Brain microvascular endothelial cell (primary cell): ENCODE measurements around the gene MXRA7.
A peak's percentile ranks its signal among the peaks of the same experiment; 100 is the strongest.
"Not testable (repeated sequence)": the region's sequence is repeated elsewhere in the genome, so short reads cannot be mapped to it uniquely, and the experiment has no call there.

Experiments used
- DNase-seq: peaks from one replicate; pipeline ENCODE4 v3.0.0-alpha.2; 2020
- H3K27ac ChIP-seq: fragments of 250-450 bp; sonication (Bioruptor Pico); 2 replicates; pipeline ENCODE4 v1.5.1; 2020; ENCODE audit warnings: mild to moderate bottlenecking, moderate library complexity
- H3K27me3 ChIP-seq: fragments of 250-450 bp; sonication (Bioruptor Pico); replicated peaks from 2 replicates; pipeline ENCODE4 v1.5.1; 2020; ENCODE audit warnings: mild to moderate bottlenecking
- H3K36me3 ChIP-seq: fragments of 250-450 bp; sonication (Bioruptor Pico); replicated peaks from 2 replicates; pipeline ENCODE4 v1.5.1; 2020; ENCODE audit warnings: mild to moderate bottlenecking
- H3K4me3 ChIP-seq: 2 replicates; pipeline ENCODE4 v1.5.1; 2011; ENCODE audit warnings: low read depth, mild to moderate bottlenecking, control low read depth, low read length, moderate library complexity
- CTCF ChIP-seq: IDR thresholded peaks from 2 replicates; pipeline ENCODE4 v1.5.1; 2011; ENCODE audit warnings: low read depth, mild to moderate bottlenecking, moderate library complexity, low read length, control low read depth, inconsistent platforms; ENCODE audit errors: missing control alignments
- in situ Hi-C: cut with HindIII; loops from 2 replicates; pipeline ENCODE4 v1.10.0; 2017; ENCODE audit warnings: low sequenced_read_pairs, low pct_ligation_motif_present

Gene MXRA7

GRCh38 chr17:76714822-76715495, 4.2 kb upstream of the MXRA7 start:
- Histone ChIP-seq H3K36me3 (peaks cover 53% of the 10 kb centered on the region), H3K4me3 (no peak overlapping the region), H3K27me3 (no peaks in the 10 kb centered on the region), H3K27ac (peak overlapping the region; percentile 98)
- in situ Hi-C loops: no loop called here
- DNase-seq: no peak
- peak; percentile 83 for TF ChIP-seq CTCF

- in situ Hi-C loops: no loop called here
- Histone ChIP-seq H3K27me3 (no peaks in the 10 kb centered on the region), H3K4me3 (no peak overlapping the region), H3K27ac (no peak overlapping the region), H3K36me3 (peaks cover 47% of the 10 kb centered on the region)
- no peak for DNase-seq
- TF ChIP-seq CTCF: no peak
These were observed 3.6 kb upstream of the MXRA7 start for GRCh38 chr17:76714336-76714735.

GRCh38 chr17:76713765-76714164, 3.0 kb upstream of the MXRA7 start:
- in situ Hi-C loops: no loop called here

GRCh38 chr17:76712321-76712720, 1.6 kb upstream of the MXRA7 start:
- H3K4me3 ChIP-seq, DNase-seq, H3K27me3 ChIP-seq, H3K27ac ChIP-seq, in situ Hi-C loops: not testable (repeated sequence)
- peaks cover 34% of the 10 kb centered on the region for H3K36me3 ChIP-seq

More at GRCh38 chr17:76713765-76714164, 3.0 kb upstream of the MXRA7 start:
- Histone ChIP-seq H3K36me3 (peaks cover 41% of the 10 kb centered on the region), H3K27me3 (no peaks in the 10 kb centered on the region), H3K27ac (no peak overlapping the region), H3K4me3 (no peak overlapping the region)
- no peak for DNase-seq
- no peak for TF ChIP-seq CTCF

- DNase-seq, H3K27me3 ChIP-seq, in situ Hi-C loops: not testable (repeated sequence)
- Histone ChIP-seq H3K4me3 (peak overlapping the region; percentile 78), H3K36me3 (peaks cover 27% of the 10 kb centered on the region), H3K27ac (peak overlapping the region; percentile 87)
These were observed 558 bp downstream of the MXRA7 start for GRCh38 chr17:76709951-76710862.

- Histone ChIP-seq H3K36me3 (peaks cover 23% of the 10 kb centered on the region), H3K27me3 (no peaks in the 10 kb centered on the region), H3K4me3 (peak overlapping the region; percentile 78), H3K27ac (peak overlapping the region; percentile 87)
- no peak for TF ChIP-seq CTCF
- in situ Hi-C loops: no loop called here
- peak; percentile 97 for DNase-seq
These were observed 1.5 kb downstream of the MXRA7 start for GRCh38 chr17:76709077-76709950.
